Measurements from ENCODE around the gene GALM.
A peak's percentile ranks its signal among the peaks of the same experiment; 100 is the strongest.
"Not testable (repeated sequence)": the region's sequence is repeated elsewhere in the genome, so short reads cannot be mapped to it uniquely, and the experiment has no call there.

GALM gene

DNA sequence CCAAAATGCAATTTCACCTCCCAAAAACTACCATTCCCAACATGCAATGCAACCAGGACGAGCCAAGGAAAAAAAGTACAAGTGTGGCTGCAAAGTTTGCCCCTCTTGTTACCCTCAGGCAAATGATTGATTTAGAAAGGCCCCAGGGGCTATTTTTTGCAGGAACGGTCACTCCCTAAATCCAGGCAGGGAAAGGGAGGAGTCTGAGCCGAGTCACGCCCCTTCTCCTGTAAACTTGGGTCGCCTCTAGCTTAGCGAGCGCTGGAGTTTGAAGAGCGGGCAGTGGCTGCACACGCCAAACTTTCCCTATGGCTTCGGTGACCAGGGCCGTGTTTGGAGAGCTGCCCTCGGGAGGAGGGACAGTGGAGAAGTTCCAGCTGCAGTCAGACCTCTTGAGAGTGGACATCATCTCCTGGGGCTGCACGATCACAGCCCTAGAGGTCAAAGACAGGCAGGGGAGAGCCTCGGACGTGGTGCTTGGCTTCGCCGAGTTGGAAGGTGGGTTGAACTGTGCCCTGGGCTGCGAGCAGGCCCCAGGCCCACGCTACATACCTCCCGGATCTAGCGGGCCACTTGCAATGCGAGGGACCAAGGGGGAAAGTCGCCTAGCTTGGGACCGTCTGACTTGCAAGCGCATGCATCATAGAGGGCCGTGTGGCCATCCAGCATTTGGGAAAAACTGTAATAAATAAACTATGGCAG is at the start of gene GALM:
Gene GALM (plus strand): TSS at position 261 of the 702 bp plus-strand sequence. CDS start 48 bp downstream, at position 309.
- peak; percentile 47 for DNase-seq

DNA sequence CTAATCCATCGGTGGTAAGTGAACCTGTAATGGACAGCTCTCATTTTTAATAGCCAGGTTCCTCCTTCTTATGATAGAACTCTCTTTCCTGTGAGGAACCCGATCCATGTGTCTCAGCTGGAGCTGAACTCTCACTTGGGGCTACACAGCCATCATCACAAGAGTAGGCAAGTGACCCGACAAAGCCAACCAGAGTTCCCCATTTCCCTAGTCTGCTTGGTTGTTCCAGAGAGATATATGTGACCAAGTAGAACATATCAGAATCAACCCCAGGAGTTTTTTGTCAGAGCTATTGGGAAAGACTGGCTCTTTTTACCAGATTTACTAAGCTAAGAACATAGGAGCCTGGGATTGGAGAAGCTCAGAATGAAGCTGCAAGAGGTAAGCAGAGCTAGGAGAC is 48.6 kb upstream of the GALM start:
- DNase-seq = no peak

DNA sequence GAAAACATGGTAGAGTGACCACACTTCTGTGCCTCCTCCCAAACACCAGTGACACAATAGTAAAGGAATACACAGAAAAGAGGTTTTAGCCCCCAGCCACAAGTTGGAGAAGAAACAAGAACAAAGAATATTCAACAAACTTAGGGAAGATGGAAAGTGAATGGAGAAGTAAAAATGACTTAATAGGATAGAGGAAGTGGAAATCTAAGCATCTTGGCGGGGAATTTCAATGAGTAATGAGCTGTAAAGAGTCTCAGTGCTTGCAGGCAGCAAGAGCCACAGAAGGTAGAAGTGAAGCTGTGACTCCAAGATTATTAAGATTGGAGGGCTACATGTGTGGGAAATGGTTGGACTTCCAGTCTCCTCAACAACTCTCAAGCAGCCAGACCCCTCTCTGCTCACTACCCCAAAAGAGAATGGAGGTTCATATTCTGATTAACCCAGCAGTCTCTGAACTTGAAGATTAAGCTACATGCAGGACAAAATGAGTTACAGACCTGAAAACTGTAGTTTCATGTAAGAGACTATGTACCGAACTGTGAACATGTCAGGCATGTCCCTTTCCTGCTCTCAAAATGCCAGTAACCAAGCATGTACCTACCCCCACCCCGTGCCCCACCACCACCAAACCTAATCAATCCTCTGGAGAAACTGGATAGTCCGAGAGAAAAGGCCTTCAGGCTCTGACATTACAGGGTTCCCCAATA is 46.3 kb upstream of the GALM start:
- no peak for DNase-seq

DNA sequence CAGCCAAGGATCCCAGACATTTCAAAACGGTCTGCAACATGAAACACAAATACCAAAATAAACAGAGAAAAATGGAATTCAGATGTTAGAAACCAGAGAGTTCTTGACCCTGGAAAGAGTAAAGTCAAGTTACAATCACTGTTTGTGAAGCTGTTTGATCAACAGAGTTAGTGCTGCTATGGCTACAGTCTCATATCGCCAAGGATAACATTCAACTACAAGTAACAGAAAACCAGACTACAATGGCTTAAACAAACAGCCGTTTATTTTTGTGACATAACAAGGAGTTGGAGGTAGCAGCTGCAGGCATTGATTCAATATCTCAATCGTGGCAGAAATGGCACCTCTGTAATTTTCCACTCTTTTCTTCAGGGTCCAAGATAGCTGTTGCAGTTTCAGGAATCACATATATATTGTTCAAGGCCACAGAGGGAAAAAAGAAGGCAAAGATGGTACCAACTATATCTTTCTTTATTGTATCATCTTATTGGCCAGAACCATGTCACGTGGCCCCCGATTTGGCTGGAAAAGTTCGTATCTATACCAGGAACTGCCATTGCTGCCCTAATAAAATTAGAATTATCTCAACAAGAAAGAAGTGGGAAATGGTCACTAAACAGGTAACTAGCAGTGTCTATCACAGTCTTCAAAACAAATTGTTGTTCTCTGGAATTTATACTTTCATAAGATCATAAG is 45.5 kb upstream of the GALM start:
- no peak for DNase-seq

DNA sequence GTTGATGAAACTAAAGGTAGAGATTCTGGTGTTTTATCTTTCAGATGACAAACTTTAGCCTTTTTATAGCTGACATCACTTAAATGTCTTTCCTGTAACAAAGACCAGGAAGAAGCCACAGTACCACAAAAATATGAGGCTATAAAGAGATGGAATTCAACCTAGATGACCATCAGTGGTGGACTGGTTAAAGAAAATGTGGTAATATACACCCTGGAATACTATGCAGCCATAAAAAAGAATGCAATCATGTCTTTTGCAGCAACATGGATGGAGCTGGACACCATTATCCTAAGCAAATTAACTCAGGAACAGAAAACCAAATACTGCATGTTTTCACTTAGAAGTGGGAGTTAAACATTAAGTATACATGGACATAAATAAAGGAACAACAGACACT is 44.9 kb upstream of the GALM start:
- DNase-seq = no peak

DNA sequence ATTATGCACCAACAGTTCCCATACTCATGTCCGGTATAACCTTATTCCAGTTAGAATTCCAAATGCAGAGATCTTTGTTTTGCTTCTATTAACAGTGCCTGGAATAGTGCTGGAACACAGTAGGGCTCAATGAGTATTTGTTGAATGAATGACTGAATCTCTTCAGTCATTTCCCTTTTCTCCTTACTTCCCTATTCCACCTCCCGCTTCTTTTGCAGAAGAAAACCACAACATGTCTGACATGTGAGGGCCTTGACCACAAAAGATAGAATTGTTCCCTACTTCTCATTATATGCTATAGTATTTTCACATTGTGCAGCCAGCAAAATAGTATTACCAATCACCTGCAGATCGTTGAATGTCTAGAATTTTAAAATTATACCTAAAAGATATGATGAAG is 43.7 kb upstream of the GALM start:
- DNase-seq = no peak

DNA sequence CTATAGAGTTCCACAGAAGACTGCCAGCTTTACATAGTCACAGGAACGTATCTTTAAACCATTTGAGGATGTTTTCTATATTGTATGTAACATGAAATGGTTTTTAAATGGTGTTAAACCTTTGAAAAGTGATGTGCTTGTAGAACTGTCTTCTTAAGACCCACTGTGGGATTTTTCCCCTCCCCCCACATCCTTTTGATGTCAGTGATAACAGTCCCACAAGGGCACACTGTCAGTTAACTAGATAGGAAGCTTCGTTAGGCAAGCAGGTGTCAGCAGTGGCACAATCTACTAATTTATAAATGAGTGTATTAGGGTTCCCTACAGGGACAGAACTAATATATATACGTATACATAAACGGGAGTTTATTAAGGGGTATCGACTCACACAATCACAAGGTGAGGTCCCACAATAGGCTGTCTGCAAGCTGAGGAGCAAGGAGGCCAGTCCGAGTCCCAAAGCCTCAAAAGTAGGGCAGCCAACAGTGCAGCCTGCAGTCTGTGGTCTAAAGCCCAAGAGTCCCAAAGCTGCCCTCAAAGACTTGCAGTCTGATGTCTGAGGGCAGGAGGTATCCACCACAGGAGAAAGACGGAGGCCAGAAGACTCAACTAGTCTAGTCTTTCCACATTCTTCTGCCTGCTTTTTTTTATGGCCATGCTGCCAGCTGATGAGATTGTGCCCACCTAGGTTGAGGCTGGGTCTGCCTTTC is 39.4 kb upstream of the GALM start:
- DNase-seq = peak; percentile 13

DNA sequence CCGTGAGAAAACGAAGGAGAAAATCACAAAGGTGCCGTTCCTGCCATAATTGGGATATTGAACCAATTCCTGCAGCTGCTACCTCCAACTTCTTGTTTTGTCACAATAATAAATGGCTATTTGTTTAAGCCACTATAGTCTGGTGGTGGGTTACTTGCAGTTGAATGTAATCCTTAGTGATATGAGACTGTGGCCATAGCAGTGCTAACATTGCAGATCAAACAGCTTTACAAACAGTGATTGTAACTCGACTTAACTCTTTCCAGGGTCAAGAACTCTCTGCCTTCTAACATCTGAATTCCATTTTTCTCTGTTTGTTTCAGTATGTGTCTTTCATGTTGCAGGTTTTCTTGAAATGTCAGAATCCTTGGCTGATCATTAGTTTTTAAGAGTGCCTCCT is 38.5 kb upstream of the GALM start:
- no peak for DNase-seq

DNA sequence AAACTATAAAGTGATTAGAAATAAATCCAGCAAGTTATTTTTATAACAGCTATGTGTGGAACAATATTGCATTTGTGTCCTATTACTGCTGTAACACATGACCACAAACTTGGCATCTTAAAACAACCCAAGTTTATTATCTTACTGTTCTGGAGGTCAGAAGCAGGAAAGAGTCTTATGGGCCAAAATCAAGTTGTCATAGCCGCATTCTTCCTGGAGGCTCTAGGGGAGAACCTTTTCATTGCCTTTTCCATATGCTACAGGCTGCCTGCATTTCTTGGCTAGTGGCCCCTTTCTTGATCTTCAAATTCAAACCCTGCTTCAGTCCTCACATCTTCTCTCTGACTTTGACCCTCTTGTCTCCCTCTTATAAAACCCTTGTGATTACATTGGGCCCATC is 36.2 kb upstream of the GALM start:
- no peak for DNase-seq

DNA sequence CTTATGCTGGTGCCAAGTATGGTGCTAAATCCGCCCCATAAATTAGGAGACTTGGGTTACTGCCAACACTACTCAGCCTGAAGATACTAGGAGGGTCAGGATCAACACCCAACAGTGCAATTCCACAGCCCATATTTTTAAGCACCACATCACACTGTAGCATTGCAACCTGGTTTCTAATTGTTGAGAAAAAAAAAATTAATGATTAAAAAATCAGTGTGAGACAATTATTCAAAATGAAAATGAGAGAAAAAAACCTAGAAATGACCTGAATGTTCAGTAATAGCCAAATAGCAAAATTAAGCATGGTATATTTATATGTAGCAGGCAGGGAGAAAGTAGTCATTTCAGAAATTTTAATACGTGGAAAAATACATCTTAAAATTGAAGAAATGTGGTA is 33.9 kb upstream of the GALM start:
- no peak for DNase-seq

DNA sequence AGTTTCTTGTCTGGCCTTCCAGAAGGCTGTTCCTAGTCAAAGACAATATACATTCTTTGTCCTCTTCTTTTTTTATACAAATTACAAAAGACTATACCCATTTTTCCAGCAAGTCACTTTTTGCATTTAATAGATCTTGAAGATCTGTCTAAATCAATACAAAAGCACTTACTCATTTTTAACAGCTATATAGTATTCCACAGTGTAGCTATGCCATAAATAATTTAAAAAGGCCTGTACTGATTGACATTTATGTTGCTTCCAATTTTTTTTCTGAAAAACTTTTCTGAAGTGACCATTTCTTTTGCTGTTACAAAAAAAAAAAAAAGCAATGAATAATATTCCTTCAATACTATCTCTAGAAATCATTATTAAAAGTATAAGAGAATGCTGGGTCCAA is 32.9 kb upstream of the GALM start:
- no peak for DNase-seq

DNA sequence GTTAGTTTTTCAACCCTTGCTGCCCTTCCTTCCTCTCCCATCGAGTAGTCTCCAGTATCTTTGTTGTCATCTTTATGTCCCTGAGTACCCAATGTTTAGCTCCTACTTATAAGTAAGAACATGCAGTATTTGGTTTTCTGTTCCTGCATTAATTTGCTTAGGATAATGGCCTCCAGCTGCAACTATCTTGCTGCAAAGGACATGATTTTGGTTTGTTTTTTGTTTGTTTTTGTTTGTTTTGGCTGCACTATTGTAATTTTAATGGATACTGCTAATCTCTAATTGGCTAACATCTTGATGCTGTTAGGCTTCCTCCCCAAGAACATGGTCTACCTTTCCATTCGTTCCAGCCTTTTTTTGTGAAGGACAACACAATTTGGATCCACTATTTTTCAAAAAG is 32.0 kb upstream of the GALM start:
- DNase-seq = no peak

DNA sequence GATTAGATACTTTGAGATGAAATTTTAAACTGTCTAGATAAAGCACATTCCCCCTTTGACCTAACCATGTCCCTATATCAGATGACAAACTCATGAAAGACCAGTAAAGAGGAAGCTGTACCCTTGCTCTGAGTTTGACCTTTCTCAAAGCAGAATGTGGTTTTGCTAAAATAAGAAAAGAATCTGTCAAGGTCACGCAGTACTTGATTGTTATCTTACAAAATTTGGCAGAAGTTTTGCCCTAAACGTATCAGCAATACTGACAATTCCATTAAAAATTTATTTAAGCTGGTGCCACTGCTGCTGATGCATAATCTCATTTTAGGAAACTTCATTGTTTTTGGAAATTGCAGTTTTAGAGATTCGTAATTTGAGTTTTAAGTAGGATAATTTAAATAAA is 31.2 kb upstream of the GALM start:
- DNase-seq = no peak

DNA sequence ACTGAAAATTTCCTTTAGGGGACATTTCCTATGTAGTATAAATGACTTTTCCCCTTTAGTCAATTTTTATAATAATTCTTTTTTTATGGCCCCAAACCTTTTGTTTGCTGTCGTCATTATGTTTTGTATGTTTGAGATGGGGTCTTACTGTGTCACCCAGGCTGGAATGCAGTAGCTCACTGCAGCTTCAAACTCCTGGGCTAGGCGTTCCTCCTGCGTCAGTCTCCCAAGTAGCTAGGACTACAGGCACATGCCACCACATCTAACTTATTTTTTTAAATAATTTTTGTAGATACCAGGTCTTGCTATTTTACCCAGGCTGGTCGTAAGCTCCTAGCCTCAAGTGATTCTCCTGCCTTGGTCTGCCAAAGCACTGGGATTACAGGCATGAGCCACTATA is 30.8 kb upstream of the GALM start:
- DNase-seq = no peak

DNA sequence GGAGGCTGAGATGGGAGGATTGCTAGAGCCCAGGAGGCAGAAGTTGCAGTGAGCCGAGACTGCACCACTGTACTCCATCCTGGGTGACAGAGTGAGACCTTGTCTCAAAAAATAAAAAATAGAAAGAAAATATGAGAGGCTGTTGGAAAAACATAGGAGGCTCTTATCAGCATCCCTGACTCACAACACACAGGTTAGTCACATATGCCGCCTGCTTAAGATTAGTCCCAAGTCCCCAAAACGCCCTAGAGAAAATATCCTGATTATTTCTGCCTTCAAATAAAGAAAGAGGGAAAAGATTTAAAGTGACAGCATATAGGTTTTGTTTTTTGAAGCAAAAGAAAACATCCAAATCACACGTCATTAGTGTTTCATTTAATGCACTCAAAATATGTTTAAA is 29.8 kb upstream of the GALM start:
- DNase-seq = no peak

DNA sequence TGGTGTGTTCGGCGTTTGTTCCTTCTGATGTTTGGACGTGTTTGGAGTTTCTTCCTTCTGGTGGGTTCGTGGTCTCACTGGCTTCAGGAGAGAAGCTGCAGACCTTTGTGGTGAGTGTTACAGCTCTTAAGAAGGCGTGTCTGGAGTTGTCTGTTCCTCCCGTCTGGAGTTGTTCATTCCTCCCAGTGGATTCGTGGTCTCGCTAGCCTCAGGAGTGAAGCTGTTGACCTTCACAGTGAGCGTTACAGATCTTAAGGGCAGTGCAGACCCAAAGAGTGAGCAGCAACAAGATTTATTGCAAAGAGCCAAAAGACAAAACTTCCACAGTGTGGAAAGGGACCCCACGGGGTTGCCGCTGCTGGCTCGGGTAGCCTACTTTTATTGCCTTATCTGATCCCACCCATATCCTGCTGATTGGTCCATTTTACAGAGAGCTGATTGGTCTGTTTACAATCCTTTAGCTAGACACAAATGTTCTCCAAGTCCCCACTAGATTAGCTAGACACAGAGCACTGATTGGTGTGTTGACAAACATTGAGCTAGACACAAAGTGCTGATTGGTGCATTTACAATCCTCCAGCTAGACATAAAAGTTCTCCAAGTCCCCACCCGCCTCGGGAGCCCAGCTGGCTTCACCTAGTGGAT is 23.4 kb upstream of the GALM start:
- not testable (repeated sequence) for DNase-seq

DNA sequence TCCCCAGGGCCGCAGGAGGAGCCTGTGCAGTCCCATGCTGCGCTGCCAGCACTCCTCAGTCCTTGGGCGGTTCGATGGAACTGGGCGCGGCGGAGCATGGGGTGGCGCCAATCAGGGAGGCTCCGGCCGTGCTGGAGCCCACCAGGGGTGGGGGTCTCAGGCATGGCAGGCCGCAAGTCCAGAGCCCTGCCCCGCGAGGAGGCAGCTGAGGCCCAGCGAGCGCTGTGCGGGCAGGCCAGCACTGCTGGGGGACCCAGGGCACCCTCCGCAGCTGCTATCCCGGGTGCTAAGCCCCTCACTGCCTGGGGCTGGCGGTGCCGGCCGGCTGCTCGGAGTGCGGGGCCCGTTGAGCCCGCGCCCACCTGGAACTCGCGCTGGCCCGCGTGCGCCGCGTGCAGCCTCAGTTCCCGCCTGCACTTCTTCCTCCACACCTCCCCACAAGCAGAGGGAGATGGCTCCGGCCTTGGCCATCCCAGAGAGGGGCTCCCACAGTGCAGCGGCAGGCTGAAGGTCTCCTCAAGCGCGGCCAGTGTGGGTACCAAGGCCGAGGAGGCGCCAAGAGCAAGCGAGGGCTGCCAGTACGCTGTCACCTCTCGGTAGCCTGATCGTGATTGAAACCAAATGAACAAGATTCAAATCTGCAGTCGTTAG is 22.8 kb upstream of the GALM start:
- no peak for DNase-seq

DNA sequence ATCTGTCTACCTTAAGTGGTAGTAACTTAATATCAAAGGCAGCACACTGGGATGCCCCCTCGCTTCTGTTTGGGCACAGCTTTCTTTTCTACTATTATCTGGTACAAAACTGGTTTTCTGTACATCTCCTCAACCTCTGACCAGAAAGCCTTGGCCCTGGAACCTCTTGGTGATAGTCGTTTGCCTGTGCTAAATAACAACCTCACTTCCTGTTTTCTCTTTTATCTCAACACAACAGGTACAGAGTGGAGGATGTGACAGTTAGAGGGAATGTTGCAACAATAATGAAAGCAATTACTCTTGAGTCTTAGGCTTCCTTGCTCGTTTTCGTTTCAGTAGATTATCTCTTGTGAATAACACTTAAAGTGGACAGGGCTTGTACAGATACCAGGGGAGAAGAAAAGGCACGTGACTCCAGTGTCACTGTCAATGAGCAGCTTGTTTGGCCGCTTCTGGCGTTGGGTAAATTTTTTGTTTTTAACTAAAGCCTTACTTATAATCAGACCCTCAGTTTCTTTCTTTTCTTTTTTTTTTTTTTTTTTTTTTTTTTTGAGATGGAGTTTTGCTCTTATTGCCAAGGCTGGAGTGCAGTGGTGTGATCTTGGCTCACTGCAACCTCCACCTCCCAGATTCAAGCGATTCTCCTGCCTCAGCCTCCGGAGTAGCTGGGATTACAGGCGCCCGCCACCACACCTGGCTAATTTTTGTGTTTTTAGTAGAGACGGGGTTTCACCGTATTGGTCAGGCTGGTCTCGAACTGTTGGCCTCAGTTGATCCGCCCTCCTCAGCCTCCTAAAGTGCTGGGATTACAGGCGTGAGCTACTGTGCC is 22.0 kb upstream of the GALM start:
- not testable (repeated sequence) for DNase-seq

DNA sequence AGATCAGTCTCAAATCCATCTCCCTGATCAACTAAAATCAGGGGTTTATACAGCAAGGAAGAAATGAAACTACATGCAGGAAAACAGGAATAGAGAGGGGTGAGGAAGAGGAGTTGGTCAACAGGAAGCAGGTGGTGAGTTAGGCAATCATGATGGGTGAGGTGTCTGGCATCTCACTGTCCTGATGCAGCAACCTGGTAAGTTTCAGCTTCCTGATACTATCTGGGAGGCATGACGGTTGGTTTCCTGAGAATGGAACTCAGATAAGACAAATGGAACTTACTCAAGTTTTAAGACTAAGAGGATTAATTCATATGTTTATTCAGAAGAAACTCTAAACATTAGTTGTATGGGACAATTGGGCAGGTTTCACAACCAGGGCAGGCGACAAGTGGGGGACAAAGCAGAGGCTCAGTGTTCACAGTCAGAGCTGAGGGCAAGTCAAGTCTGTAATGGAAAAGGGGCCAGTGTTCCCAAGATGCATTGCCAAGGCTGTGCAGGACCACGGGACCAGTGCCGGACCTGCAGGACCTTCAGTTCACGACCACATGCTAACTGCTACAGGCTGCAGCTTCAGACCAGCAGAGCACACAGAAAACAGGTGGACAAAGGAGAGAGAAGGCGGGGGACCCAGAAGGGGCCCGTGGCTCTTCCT is 17.7 kb upstream of the GALM start:
- DNase-seq = no peak

DNA sequence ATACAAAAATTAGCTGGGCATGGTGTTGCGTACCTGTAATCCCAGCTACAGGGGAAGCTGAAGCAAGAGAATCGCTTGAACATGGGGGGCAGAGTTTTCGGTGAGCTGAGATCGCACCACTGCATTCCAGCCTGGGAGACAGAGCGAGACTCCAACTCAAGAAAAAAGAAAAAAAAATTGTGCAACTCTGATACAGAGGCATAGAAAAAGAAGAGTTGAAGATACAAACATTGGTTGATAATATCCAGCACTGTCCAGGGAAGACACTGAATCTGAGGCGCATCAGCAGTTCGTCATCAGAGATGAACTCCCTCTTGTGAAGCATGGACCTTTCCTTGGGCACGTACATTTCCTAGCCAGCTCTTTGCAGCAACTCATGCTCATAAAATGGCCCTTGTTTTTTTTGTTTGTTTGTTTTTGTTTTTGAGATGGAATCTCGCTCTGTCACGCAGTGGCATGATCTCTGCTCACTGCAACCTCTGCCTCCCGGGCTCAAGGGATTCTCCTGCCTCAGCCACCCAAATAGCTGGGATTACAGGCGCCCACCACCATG is 16.7 kb upstream of the GALM start:
- DNase-seq = no peak

DNA sequence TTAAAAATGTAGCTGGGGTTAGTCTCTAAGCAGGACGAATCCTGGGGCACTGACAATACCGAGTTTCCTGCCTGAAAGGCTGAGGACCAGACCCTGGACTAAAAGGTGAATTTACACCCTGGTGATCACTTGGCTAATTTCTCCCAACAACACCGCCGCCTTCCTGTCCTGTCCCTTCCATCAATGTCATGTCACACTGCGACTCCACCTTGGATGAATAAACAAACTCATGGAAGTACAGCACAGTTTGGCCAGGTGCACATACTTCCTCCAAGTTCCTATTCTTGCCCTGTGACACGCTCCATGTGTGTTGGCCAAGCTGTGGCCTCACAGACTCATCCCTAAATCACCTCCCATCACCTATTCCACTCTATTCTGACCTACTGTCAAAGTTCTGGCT is 15.9 kb upstream of the GALM start:
- no peak for DNase-seq
